NT2/D1 (cell line): ENCODE measurements around the gene NAA38.
"Not testable (repeated sequence)": the region's sequence is repeated elsewhere in the genome, so short reads cannot be mapped to it uniquely, and the experiment has no call there.

Experiments used
- DNase-seq: peaks from one replicate; pipeline ENCODE4 v3.0.0-alpha.2; 2011; ENCODE audit warnings: low read depth, low spot score
- H3K27me3 ChIP-seq: 2 replicates; pipeline ENCODE4 v1.6.0; 2011; ENCODE audit warnings: mild to moderate bottlenecking; ENCODE audit not compliant: insufficient read length, insufficient read depth
- H3K36me3 ChIP-seq: 2 replicates; pipeline ENCODE4 v1.6.1; 2011; ENCODE audit warnings: mild to moderate bottlenecking, low read length, mixed read lengths; ENCODE audit not compliant: insufficient read depth, insufficient read length
- H3K4me1 ChIP-seq: 2 replicates; pipeline ENCODE4 v1.5.1; 2011; ENCODE audit not compliant: insufficient read depth, insufficient read length
- H3K4me3 ChIP-seq: 2 replicates; pipeline ENCODE4 v1.5.1; 2011; ENCODE audit warnings: low read depth; ENCODE audit not compliant: insufficient read length
- H3K9ac ChIP-seq: 2 replicates; pipeline ENCODE4 v1.6.0; 2011; ENCODE audit warnings: low read depth; ENCODE audit not compliant: insufficient read length
- H3K9me3 ChIP-seq: 2 replicates; pipeline ENCODE4 v1.5.1; 2011; ENCODE audit warnings: mild to moderate bottlenecking, low read length; ENCODE audit not compliant: insufficient read depth
- SUZ12 ChIP-seq: IDR thresholded peaks from 2 replicates; pipeline ENCODE4 v1.6.1; 2011; ENCODE audit not compliant: insufficient read length, insufficient read depth; ENCODE audit errors: extremely low read depth
- YY1 ChIP-seq: IDR thresholded peaks from 2 replicates; pipeline ENCODE4 v1.6.1; 2011; ENCODE audit not compliant: insufficient read length, insufficient read depth
- ZNF274 ChIP-seq: IDR thresholded peaks from 2 replicates; pipeline ENCODE4 v1.6.1; 2011; ENCODE audit warnings: mild to moderate bottlenecking, low read depth, low read length

NAA38 gene

GRCh38 chr17:7880076-7880868 lies 22.9 kb upstream of the NAA38 start:
- H3K9ac ChIP-seq, result no peak overlapping the region
- TF ChIP-seq ZNF274 (no peak), SUZ12 (no peak), YY1 (no peak)
- no peaks in the 10 kb centered on the region for H3K9me3 ChIP-seq
- H3K36me3 ChIP-seq, result peaks cover 33% of the 10 kb centered on the region
- H3K4me1 ChIP-seq, result no peaks in the 10 kb centered on the region
- no peak overlapping the region for H3K4me3 ChIP-seq
- no peaks in the 10 kb centered on the region for H3K27me3 ChIP-seq
- DNase-seq, result no peak

- Histone ChIP-seq H3K9ac (no peak overlapping the region), H3K27me3 (no peaks in the 10 kb centered on the region), H3K4me1 (no peaks in the 10 kb centered on the region), H3K4me3 (no peak overlapping the region), H3K36me3 (peaks cover 33% of the 10 kb centered on the region), H3K9me3 (no peaks in the 10 kb centered on the region)
- no peak for DNase-seq
- TF ChIP-seq YY1, result no peak
These were observed 20.9 kb upstream of the NAA38 start for GRCh38 chr17:7878234-7878633.

GRCh38 chr17:7875804-7876370 lies 18.5 kb upstream of the NAA38 start:
- H3K27me3 ChIP-seq, result no peaks in the 10 kb centered on the region
- no peak overlapping the region for H3K4me3 ChIP-seq
- no peak for DNase-seq
- TF ChIP-seq SUZ12 (no peak), ZNF274 (no peak), YY1 (no peak)
- peaks cover 20% of the 10 kb centered on the region for H3K36me3 ChIP-seq
- H3K9ac ChIP-seq, result no peak overlapping the region
- H3K4me1 ChIP-seq, result no peaks in the 10 kb centered on the region
- no peaks in the 10 kb centered on the region for H3K9me3 ChIP-seq

- Histone ChIP-seq H3K9me3 (no peaks in the 10 kb centered on the region), H3K9ac (no peak overlapping the region), H3K4me3 (no peak overlapping the region), H3K27me3 (no peaks in the 10 kb centered on the region), H3K36me3 (no peaks in the 10 kb centered on the region), H3K4me1 (no peaks in the 10 kb centered on the region)
- DNase-seq, result no peak
- TF ChIP-seq YY1, result no peak
- TF ChIP-seq ZNF274, result no peak
These were observed 15.7 kb upstream of the NAA38 start for GRCh38 chr17:7873051-7873450.

GRCh38 chr17:7867881-7868329 lies 10.5 kb upstream of the NAA38 start:
- H3K4me1 ChIP-seq, result no peaks in the 10 kb centered on the region
- H3K4me3 ChIP-seq, result no peak overlapping the region
- no peak overlapping the region for H3K9ac ChIP-seq
- DNase-seq, result no peak
- peaks cover 11% of the 10 kb centered on the region for H3K36me3 ChIP-seq
- H3K9me3 ChIP-seq, result peaks cover 5% of the 10 kb centered on the region; the same call in 1 of the 2 replicates
- TF ChIP-seq SUZ12, result no peak
- no peak for TF ChIP-seq ZNF274
- TF ChIP-seq YY1, result no peak
- no peaks in the 10 kb centered on the region for H3K27me3 ChIP-seq

- peaks cover 31% of the 10 kb centered on the region for H3K36me3 ChIP-seq
- H3K4me3 ChIP-seq, result no peak overlapping the region
- no peaks in the 10 kb centered on the region for H3K27me3 ChIP-seq
- H3K4me1 ChIP-seq, result no peaks in the 10 kb centered on the region
- TF ChIP-seq ZNF274 (no peak), YY1 (no peak), SUZ12 (no peak)
- H3K9ac ChIP-seq, result no peak overlapping the region
- peaks cover 5% of the 10 kb centered on the region; the same call in 1 of the 2 replicates for H3K9me3 ChIP-seq
- DNase-seq, result no peak
These were observed 7.8 kb upstream of the NAA38 start for GRCh38 chr17:7864995-7865650.

- not testable (repeated sequence) for H3K9me3 ChIP-seq, H3K4me3 ChIP-seq, DNase-seq, H3K27me3 ChIP-seq, H3K4me1 ChIP-seq, H3K9ac ChIP-seq
- peaks cover 38% of the 10 kb centered on the region for H3K36me3 ChIP-seq
These were observed 7.0 kb upstream of the NAA38 start for GRCh38 chr17:7864384-7864783.
